NB4 (cell line): ENCODE measurements around the gene HPCAL1.

Source experiments
- TF ChIP-seq, protein P1 (sequence below): IDR thresholded peaks from one replicate; pipeline ENCODE4 v1.5.1; 2012; ENCODE audit warnings: low read depth, low read length
- TF ChIP-seq, protein P2 (sequence below): IDR thresholded peaks from 2 replicates; pipeline ENCODE4 v1.6.1; 2011; ENCODE audit warnings: low read depth, low read length

DNA sequence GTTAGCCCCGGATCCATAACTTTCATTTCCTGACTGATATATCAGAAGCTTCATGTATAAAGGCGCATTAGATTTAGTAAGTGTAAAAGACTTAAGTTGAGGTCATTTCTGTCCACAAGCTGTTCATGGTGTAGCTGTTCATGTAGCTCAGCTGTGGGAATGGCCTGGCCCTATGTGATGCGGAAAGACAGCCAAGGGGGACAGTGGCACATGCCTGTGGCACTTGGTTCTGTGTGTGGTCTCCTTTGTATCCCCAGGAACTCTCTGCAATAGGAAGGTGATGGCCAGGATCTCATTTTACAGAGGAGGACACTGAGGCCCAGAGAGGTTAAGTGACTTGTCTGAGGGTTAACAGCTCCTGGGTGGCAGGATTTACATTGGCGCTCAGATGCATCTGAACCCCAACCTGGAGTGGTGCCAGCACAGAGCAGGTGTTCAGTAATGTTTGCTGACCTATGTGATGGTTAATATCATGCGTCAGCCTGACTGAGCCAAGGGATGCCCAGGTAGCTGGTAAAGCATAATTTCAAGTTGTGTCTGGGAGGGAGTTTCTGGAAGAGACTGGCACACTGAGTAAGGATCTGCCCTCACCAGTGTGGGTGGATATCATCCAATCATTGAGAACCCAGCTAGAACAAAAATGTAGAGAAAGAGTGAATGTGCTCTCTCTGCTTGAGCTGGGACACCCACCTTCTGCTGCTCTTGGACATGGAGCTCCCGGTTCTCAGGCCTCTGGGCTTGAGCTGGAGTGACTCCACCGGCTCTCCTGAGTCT lies 25.4 kb downstream of the HPCAL1 start:
- TF ChIP-seq, protein P1, sequence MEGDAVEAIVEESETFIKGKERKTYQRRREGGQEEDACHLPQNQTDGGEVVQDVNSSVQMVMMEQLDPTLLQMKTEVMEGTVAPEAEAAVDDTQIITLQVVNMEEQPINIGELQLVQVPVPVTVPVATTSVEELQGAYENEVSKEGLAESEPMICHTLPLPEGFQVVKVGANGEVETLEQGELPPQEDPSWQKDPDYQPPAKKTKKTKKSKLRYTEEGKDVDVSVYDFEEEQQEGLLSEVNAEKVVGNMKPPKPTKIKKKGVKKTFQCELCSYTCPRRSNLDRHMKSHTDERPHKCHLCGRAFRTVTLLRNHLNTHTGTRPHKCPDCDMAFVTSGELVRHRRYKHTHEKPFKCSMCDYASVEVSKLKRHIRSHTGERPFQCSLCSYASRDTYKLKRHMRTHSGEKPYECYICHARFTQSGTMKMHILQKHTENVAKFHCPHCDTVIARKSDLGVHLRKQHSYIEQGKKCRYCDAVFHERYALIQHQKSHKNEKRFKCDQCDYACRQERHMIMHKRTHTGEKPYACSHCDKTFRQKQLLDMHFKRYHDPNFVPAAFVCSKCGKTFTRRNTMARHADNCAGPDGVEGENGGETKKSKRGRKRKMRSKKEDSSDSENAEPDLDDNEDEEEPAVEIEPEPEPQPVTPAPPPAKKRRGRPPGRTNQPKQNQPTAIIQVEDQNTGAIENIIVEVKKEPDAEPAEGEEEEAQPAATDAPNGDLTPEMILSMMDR, result no peak
- TF ChIP-seq, protein P2, sequence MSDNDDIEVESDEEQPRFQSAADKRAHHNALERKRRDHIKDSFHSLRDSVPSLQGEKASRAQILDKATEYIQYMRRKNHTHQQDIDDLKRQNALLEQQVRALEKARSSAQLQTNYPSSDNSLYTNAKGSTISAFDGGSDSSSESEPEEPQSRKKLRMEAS, result no peak
